ENCODE measurements around the gene UBE2Q2. TPM values are rescaled to one million over a fixed set of nuclear protein-coding genes. Genes with fewer than 3 reads are reported as not detected.

Gene UBE2Q2
- total and polyA plus RNA-seq, 9 of the 15 experiments (the other 6 are each of a cell fraction or from before 2014, with no cell fraction given): 6.2 to 24.0 (median 16.2) TPM

DNA sequence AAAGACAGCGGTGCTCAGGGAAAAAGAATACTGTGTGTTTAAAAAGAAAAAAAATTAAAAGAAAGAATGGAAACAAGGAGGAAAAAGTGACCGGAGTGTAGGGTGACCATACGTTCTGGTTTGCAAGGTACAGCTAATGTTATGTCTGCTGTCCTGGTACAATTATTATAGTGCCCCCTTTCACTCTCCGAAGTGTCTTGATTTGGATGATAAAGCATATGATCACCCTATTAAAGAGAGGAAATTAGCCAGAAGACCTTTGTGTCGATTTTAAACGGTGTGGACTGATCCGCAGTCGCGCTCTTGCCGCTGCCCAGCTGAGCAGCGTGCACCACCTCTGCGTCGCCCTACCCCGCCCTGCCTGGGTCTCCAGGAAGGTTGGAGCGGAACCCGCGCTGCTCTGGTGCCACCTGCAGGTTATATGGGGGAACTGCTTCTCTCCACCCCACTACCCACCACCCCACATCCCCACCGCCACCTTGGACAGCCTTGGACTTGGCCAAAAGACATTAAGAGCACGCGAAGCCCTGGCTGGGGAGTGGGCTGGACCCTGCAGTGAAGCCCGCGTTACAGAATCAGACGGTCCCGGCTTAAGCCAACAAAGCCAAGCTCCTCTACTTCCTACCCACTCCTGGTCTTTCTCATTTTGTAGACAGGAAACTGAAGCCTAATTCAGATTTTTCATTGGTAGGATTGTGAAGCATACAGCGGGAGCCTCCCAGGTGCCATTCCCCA, 41.2 kb upstream of the UBE2Q2 start (continued):
- TF ChIP-seq POLR2H (tag; IDR thresholded peaks at IDR 0.05; ENCODE audit: low read depth) (no peak), HEY1 (CRISPR knock-in tag; IDR thresholded peaks at IDR 0.05; ENCODE audit: borderline replicate concordance) (no peak), MYNN (IDR thresholded peaks at IDR 0.05) (peak; percentile 67; the same call in 1 of the 2 replicates), MYNN (CRISPR knock-in tag; IDR thresholded peaks at IDR 0.05) (no peak), RBM39 (optimal IDR thresholded peaks at IDR 0.05; ENCODE audit: low read depth, low read length) (no peak), NONO (IDR thresholded peaks at IDR 0.05; ENCODE audit: low read depth in 2 of 2, low read length in 1 of 2) (peak in 1 of 2 experiments; percentile 30; a peak in 1 of 4 replicates), NR4A1 (CRISPR knock-in tag; IDR thresholded peaks at IDR 0.05) (no peak), NR4A1 (tag; IDR thresholded peaks at IDR 0.05) (no peak), FOXJ3 (CRISPR knock-in tag; IDR thresholded peaks at IDR 0.05) (no peak), STAT5B (CRISPR knock-in tag; IDR thresholded peaks at IDR 0.05) (no peak), NFE2L1 (tag; IDR thresholded peaks at IDR 0.05; ENCODE audit: borderline replicate concordance, low read depth) (no peak), HNRNPH1 (optimal IDR thresholded peaks at IDR 0.05; ENCODE audit: low read depth, low read length) (no peak), RAD21 (CRISPR knock-in tag; conservative IDR thresholded peaks at IDR 0.05 in 1 of 2, IDR thresholded peaks at IDR 0.05 in 1 of 2) (peak; percentile 87 to 89), SRSF3 (IDR thresholded peaks at IDR 0.05; ENCODE audit: insufficient read depth, low read length) (no peak), SMARCB1 (IDR thresholded peaks at IDR 0.05; ENCODE audit: insufficient read length, low read depth) (no peak), ATF7 (IDR thresholded peaks at IDR 0.05) (no peak), TBL1XR1 (IDR thresholded peaks at IDR 0.05; ENCODE audit: low read length in 2 of 2) (no peak), U2AF2 (optimal IDR thresholded peaks at IDR 0.05; ENCODE audit: low read depth, low read length) (no peak)
- TF ChIP-seq, protein P1, sequence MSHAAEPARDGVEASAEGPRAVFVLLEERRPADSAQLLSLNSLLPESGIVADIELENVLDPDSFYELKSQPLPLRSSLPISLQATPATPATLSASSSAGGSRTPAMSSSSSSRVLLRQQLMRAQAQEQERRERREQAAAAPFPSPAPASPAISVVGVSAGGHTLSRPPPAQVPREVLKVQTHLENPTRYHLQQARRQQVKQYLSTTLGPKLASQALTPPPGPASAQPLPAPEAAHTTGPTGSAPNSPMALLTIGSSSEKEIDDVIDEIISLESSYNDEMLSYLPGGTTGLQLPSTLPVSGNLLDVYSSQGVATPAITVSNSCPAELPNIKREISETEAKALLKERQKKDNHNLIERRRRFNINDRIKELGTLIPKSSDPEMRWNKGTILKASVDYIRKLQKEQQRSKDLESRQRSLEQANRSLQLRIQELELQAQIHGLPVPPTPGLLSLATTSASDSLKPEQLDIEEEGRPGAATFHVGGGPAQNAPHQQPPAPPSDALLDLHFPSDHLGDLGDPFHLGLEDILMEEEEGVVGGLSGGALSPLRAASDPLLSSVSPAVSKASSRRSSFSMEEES (CRISPR knock-in tag; IDR thresholded peaks at IDR 0.05): no peak
- TF ChIP-seq, protein P2, sequence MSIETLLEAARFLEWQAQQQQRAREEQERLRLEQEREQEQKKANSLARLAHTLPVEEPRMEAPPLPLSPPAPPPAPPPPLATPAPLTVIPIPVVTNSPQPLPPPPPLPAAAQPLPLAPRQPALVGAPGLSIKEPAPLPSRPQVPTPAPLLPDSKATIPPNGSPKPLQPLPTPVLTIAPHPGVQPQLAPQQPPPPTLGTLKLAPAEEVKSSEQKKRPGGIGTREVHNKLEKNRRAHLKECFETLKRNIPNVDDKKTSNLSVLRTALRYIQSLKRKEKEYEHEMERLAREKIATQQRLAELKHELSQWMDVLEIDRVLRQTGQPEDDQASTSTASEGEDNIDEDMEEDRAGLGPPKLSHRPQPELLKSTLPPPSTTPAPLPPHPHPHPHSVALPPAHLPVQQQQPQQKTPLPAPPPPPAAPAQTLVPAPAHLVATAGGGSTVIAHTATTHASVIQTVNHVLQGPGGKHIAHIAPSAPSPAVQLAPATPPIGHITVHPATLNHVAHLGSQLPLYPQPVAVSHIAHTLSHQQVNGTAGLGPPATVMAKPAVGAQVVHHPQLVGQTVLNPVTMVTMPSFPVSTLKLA (conservative IDR thresholded peaks at IDR 0.05): peak; percentile 15 to 45; a peak in 1 of 4 replicates
- TF ChIP-seq, protein P3, sequence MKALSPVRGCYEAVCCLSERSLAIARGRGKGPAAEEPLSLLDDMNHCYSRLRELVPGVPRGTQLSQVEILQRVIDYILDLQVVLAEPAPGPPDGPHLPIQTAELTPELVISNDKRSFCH (CRISPR knock-in tag; IDR thresholded peaks at IDR 0.05): no peak
- TF ChIP-seq, protein P3 (tag; IDR thresholded peaks at IDR 0.05): no peak
- TF ChIP-seq, protein P4, sequence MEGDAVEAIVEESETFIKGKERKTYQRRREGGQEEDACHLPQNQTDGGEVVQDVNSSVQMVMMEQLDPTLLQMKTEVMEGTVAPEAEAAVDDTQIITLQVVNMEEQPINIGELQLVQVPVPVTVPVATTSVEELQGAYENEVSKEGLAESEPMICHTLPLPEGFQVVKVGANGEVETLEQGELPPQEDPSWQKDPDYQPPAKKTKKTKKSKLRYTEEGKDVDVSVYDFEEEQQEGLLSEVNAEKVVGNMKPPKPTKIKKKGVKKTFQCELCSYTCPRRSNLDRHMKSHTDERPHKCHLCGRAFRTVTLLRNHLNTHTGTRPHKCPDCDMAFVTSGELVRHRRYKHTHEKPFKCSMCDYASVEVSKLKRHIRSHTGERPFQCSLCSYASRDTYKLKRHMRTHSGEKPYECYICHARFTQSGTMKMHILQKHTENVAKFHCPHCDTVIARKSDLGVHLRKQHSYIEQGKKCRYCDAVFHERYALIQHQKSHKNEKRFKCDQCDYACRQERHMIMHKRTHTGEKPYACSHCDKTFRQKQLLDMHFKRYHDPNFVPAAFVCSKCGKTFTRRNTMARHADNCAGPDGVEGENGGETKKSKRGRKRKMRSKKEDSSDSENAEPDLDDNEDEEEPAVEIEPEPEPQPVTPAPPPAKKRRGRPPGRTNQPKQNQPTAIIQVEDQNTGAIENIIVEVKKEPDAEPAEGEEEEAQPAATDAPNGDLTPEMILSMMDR (IDR thresholded peaks at IDR 0.05 in 2 of 3, conservative IDR thresholded peaks at IDR 0.05 in 1 of 3; ENCODE audit: insufficient read depth in 2 of 3, low read depth in 1 of 3, low read length in 3 of 3): peak; percentile 75 to 91 (median 89)

Data from K562 (cell line).